HEK293T (cell line): ENCODE measurements around the gene TPM1.

Experiments
- CTCF ChIA-PET: fragments of 350-600 bp; formaldehyde crosslinking; extraction: SDS; loops from one replicate; lab custom pipeline; 2021; ENCODE audit warnings: antibody characterized with exemption, inconsistent platforms; lab: Yijun Ruan, JAX
- POLR2A ChIA-PET: fragments of 350-600 bp; formaldehyde crosslinking; extraction: SDS; loops from one replicate; lab custom pipeline; 2020; ENCODE audit warnings: antibody characterized with exemption, inconsistent platforms; lab: Yijun Ruan, JAX
- DNase-seq: peaks from one replicate; pipeline ENCODE4 v3.0.0; 2012; ENCODE audit warnings: mixed read lengths; ENCODE audit errors: extremely low spot score
- ARNT ChIP-seq: fragments of 450-650 bp; IDR thresholded peaks from 2 replicates; pipeline ENCODE4 v1.6.1; 2017; ENCODE audit warnings: mild to moderate bottlenecking
- BHLHE40 ChIP-seq: fragments of 450-650 bp; IDR thresholded peaks from 2 replicates; pipeline ENCODE4 v1.6.1; 2016; ENCODE audit warnings: mild to moderate bottlenecking, moderate library complexity, borderline replicate concordance
- CTBP1 ChIP-seq: fragments of 450-650 bp; IDR thresholded peaks from 2 replicates; pipeline ENCODE4 v1.6.1; 2016; ENCODE audit warnings: borderline replicate concordance
- ELF4 ChIP-seq: fragments of 450-650 bp; IDR thresholded peaks from 2 replicates; pipeline ENCODE4 v1.6.1; 2017; ENCODE audit warnings: antibody characterized with exemption
- FOXA1 ChIP-seq: fragments of 450-650 bp; IDR thresholded peaks from 2 replicates; pipeline ENCODE4 v1.6.1; 2016; ENCODE audit warnings: mild to moderate bottlenecking
- FOXK2 ChIP-seq: fragments of 450-650 bp; IDR thresholded peaks from 2 replicates; pipeline ENCODE4 v1.6.1; 2016; ENCODE audit warnings: mild to moderate bottlenecking
- FOXM1 ChIP-seq: fragments of 450-650 bp; IDR thresholded peaks from 2 replicates; pipeline ENCODE4 v1.6.1; 2017; ENCODE audit warnings: mild to moderate bottlenecking, borderline replicate concordance
- HDGF ChIP-seq: fragments of 450-650 bp; IDR thresholded peaks from 2 replicates; pipeline ENCODE4 v1.6.1; 2017; ENCODE audit warnings: antibody characterized with exemption, borderline replicate concordance
- L3MBTL2 ChIP-seq: fragments of 450-650 bp; conservative IDR thresholded peaks from 2 replicates; pipeline ENCODE4 v1.6.1; 2016; ENCODE audit warnings: mild to moderate bottlenecking
- LEF1 ChIP-seq: fragments of 450-650 bp; IDR thresholded peaks from 2 replicates; pipeline ENCODE4 v1.6.1; 2017; ENCODE audit warnings: mild to moderate bottlenecking, borderline replicate concordance
- NFRKB ChIP-seq: fragments of 450-650 bp; IDR thresholded peaks from 2 replicates; pipeline ENCODE4 v1.6.1; 2016; ENCODE audit warnings: mild to moderate bottlenecking, moderate library complexity
- PKNOX1 ChIP-seq: fragments of 450-650 bp; IDR thresholded peaks from 2 replicates; pipeline ENCODE4 v1.6.1; 2016
- SP1 ChIP-seq: fragments of 450-650 bp; IDR thresholded peaks from 2 replicates; pipeline ENCODE4 v1.6.1; 2017
- SUZ12 ChIP-seq: fragments of 450-650 bp; IDR thresholded peaks from 2 replicates; pipeline ENCODE4 v1.6.1; 2016; ENCODE audit warnings: mild to moderate bottlenecking
- TARDBP ChIP-seq: fragments of 450-650 bp; IDR thresholded peaks from 2 replicates; pipeline ENCODE4 v1.6.1; 2016
- ZNF384 ChIP-seq: fragments of 450-650 bp; IDR thresholded peaks from 2 replicates; pipeline ENCODE4 v1.6.1; 2016

The TPM1 gene

DNA sequence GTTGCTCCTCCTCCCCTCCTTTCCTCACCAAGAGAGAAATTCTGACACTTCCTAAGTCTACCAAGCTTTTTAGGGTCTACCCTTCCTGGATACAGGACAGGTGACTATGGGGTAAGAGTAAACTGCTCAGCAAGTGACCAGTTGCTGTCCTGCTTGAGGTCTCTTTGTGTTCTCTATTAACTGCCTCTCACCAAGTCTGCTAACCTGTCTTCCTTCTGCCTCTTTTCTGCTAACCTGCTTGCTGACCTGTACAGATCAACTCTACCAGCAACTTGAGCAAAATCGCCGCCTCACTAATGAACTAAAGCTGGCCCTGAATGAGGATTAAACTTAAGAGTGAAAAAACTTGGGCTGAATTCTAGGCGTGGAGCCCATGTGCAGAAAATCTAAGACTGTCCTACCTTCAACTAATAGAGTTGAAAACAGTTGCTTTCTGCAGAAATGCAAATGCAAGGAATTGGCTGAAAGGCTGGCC, 27.1 kb downstream of the TPM1 start:
- no peak for DNase-seq
- ChIA-PET POLR2A (no interaction called here), CTCF (no interaction called here)
- no peak for TF ChIP-seq LEF1
- no peak for TF ChIP-seq SUZ12
- TF ChIP-seq HDGF: no peak
- no peak for TF ChIP-seq CTBP1
- no peak for TF ChIP-seq NFRKB
- no peak for TF ChIP-seq FOXA1
- no peak for TF ChIP-seq FOXM1
- no peak for TF ChIP-seq FOXK2
- TF ChIP-seq L3MBTL2: no peak
- no peak for TF ChIP-seq BHLHE40
- TF ChIP-seq ZNF384: no peak
- TF ChIP-seq PKNOX1: no peak
- TF ChIP-seq ARNT: no peak
- TF ChIP-seq TARDBP: no peak

DNA sequence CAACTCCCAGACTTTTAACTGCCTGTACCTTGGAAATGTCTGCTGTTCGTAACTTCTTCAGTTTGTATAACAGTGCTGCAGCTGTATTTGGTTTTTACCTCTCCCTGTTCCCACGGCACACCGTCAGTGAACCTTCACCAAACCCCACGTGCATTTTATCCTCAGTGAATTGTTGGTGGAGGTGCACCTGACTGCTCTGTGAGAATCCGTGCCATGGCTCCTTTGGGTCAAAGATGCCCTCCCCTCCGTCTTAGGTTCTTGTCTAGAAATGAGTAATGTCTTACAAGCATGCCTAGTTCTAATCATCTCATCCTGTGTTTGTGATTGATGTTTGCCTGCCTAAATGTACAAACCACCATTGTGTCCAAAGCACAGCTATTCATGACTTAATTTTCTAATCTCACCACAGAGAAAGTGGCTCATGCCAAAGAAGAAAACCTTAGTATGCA, 28.2 kb downstream of the TPM1 start:
- CTCF ChIA-PET: no interaction called here
- DNase-seq: no peak
- TF ChIP-seq L3MBTL2: no peak
- no peak for TF ChIP-seq ZNF384
- POLR2A ChIA-PET: no interaction called here

DNA sequence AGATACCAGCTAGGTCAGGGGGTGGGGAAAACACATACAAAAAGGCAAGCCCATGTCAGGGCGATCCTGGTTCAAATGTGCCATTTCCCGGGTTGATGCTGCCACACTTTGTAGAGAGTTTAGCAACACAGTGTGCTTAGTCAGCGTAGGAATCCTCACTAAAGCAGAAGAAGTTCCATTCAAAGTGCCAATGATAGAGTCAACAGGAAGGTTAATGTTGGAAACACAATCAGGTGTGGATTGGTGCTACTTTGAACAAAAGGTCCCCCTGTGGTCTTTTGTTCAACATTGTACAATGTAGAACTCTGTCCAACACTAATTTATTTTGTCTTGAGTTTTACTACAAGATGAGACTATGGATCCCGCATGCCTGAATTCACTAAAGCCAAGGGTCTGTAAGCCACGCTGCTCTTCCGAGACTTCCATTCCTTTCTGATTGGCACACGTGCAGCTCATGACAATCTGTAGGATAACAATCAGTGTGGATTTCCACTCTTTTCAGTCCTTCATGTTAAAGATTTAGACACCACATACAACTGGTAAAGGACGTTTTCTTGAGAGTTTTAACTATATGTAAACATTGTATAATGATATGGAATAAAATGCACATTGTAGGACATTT, 28.9 kb downstream of the TPM1 start:
- no peak for TF ChIP-seq SP1
- TF ChIP-seq FOXM1: no peak
- no peak for TF ChIP-seq HDGF
- TF ChIP-seq SUZ12: no peak
- no peak for TF ChIP-seq ELF4
- no peak for TF ChIP-seq ARNT
- ChIA-PET POLR2A (no interaction called here), CTCF (no interaction called here)
- DNase-seq: no peak

DNA sequence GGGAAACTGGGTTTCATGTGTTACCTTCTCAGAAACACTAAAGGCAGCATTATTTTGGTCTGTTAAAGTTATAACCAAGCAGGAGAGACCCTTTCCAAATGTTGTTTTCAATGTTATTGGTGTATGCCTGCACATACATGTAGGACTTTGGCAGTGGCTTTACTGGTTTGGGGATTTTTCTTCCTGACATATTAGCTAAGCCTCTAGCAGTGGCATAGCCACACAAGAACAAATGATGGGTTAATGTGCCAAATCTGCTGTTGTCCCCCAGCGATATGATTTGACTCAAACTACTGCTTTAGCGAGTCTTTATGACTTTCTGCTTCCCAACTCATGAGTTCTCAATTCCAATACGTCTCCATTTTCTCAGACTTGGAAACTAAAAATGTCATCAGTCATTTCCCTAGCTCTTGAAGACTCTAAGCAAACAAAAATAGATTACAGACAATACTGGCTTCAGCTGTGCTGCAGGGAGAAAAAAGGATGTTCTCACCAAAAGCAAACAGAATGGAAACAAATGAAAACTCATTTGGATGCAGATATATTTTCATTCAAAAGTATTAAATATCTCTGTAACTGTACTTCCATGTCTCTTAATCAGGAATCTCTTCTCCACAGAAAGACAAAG, 29.6 kb downstream of the TPM1 start:
- ChIA-PET POLR2A (no interaction called here), CTCF (interaction anchor here (2.1 kb wide), 1 partner anchor 24 kb away, joined by 4 read pairs; no protein-coding TSS in a partner anchor)
- TF ChIP-seq FOXA1 (no peak), L3MBTL2 (no peak), LEF1 (no peak), NFRKB (no peak), FOXM1 (no peak), HDGF (no peak), ELF4 (no peak), SUZ12 (no peak), TARDBP (no peak), PKNOX1 (no peak), ZNF384 (no peak), ARNT (no peak), CTBP1 (no peak), FOXK2 (no peak), SP1 (no peak), BHLHE40 (no peak)
- no peak for DNase-seq

- POLR2A ChIA-PET: no interaction called here
- TF ChIP-seq TARDBP: no peak
- TF ChIP-seq PKNOX1: no peak
- no peak for TF ChIP-seq NFRKB
- no peak for TF ChIP-seq CTBP1
- TF ChIP-seq FOXA1: no peak
- TF ChIP-seq SP1: no peak
- CTCF ChIA-PET: interaction anchor here (2.1 kb wide), 1 partner anchor 25 kb away, joined by 4 read pairs; no protein-coding TSS in a partner anchor
- DNase-seq: no peak
Measured at GRCh38 chr15:63072809-63073277, 30.3 kb downstream of the TPM1 start.

GRCh38 chr15:63073497-63074172, 31.1 kb downstream of the TPM1 start:
- ChIA-PET POLR2A (interaction anchor here (1.1 kb wide), 1 partner anchor 42 kb away, joined by 4 read pairs; no protein-coding TSS in a partner anchor), CTCF (interaction anchor here (2.1 kb wide), 1 partner anchor 26 kb away, joined by 4 read pairs; no protein-coding TSS in a partner anchor)
- DNase-seq: no peak
- TF ChIP-seq BHLHE40 (no peak), SP1 (no peak), ZNF384 (no peak), HDGF (no peak), NFRKB (no peak), FOXA1 (no peak)
